ENCODE results near the gene LPAR1.

GRCh38 chr9:110942522-110942921, 95.7 kb downstream of the LPAR1 start:
- TF ChIP-seq, protein P1, sequence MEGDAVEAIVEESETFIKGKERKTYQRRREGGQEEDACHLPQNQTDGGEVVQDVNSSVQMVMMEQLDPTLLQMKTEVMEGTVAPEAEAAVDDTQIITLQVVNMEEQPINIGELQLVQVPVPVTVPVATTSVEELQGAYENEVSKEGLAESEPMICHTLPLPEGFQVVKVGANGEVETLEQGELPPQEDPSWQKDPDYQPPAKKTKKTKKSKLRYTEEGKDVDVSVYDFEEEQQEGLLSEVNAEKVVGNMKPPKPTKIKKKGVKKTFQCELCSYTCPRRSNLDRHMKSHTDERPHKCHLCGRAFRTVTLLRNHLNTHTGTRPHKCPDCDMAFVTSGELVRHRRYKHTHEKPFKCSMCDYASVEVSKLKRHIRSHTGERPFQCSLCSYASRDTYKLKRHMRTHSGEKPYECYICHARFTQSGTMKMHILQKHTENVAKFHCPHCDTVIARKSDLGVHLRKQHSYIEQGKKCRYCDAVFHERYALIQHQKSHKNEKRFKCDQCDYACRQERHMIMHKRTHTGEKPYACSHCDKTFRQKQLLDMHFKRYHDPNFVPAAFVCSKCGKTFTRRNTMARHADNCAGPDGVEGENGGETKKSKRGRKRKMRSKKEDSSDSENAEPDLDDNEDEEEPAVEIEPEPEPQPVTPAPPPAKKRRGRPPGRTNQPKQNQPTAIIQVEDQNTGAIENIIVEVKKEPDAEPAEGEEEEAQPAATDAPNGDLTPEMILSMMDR (IDR thresholded peaks at IDR 0.05), result no peak
- no peak for TF ChIP-seq EZH2 (IDR thresholded peaks at IDR 0.05; ENCODE audit: borderline replicate concordance, insufficient read depth, low read depth, low read length, poor library complexity, severe bottlenecking)

All from B cell (primary cell).